Mucosa of stomach (tissue), 1 donor: ENCODE data around the gene RFNG.

Experiments used
- H3K27me3 ChIP-seq: one replicate; pipeline ENCODE4 v1.7.0; 2013; ENCODE audit warnings: mild to moderate bottlenecking, low read length; ENCODE audit not compliant: control insufficient read depth, insufficient read depth
- H3K36me3 ChIP-seq: one replicate; pipeline ENCODE4 v1.7.0; 2013; ENCODE audit warnings: low read length; ENCODE audit not compliant: control insufficient read depth, insufficient read depth
- H3K4me1 ChIP-seq: one replicate; pipeline ENCODE4 v1.7.0; 2013; ENCODE audit warnings: mild to moderate bottlenecking, low read length; ENCODE audit not compliant: control insufficient read depth, insufficient read depth
- H3K4me3 ChIP-seq: one replicate; pipeline ENCODE4 v1.7.0; 2013; ENCODE audit warnings: low read length
- H3K9ac ChIP-seq: one replicate; pipeline ENCODE4 v1.7.0; 2013; ENCODE audit warnings: mild to moderate bottlenecking, low read length, moderate library complexity
- H3K9me3 ChIP-seq: one replicate; pipeline ENCODE4 v1.7.0; 2013; ENCODE audit warnings: mild to moderate bottlenecking, low read length, moderate library complexity; ENCODE audit not compliant: control insufficient read depth
- donor health status: Pancreatic carcinoma.

Gene RFNG

DNA sequence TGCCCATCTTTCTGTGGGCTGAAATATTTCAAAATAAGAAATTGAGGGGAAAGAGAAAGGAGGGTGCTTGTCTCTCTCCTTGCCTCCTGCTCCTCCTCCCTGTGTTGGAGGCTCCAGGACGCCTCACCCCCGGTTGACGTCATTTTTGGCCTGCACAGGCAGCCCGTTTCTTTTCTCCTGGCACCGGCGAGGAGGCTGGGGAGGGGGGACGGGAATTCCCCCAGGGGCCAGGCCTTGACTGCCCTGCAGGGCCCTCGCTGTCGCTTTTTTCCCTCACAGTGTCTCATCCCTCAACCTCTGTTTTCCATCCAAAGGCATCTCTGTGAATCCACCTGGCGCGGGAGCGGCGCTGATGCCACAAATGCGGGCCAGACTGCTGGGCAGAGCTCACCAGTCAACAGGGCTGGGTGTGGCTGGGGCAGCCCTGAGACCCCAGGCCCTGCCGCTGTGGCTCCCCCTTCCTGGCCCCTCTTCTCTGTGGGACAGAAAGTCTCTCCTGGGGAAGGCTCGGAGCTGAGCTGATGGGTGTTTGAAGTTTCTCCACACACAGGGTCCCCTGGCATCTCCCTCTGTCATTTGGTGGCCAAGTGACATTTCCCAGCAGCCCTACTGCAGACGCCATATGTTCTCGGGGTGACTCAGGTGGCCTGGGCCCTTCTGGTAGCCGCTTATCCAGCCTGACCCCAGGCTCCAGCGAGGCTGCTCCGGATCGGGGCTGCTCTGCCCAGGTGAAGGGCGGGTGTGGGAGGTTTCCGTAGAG lies 45.0 kb downstream of the RFNG start:
- no peak overlapping the region for H3K9ac ChIP-seq
- no peaks in the 10 kb centered on the region for H3K27me3 ChIP-seq
- no peak overlapping the region for H3K4me3 ChIP-seq
- no peaks in the 10 kb centered on the region for H3K36me3 ChIP-seq
- no peaks in the 10 kb centered on the region for H3K9me3 ChIP-seq
- H3K4me1 ChIP-seq: peaks cover 4% of the 10 kb centered on the region

DNA sequence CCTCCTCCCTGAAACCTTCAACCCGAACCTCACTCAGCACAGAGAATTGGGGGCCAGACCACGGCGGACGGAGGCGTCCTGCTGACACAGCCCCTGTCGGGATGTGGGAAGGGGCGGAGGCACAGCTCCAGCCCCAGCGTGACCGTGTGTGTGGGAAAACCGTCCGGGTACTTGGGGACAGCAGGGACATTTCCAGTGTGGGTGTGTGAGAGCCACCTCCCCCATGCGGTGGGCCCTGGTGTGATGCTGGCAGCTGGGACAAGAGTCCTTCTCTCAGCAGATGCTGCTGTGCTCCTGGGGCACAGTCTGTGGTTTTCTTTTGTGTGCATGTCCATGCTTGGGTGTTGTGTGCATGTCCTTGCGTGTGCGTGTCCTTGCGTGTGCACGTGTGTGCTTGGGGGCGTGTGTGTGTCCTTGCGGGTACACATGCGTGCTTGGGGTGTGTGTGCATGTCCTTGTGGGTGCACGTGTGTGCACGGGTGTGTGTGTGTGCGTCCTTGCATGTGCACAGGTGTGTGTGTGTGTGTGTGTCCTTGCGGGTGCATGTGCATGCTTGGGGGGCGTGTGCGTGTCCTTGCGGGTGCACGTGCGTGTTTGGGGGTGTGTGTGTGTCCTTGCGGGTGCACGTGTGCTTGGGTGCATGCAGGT lies 45.8 kb downstream of the RFNG start:
- no peak overlapping the region for H3K9ac ChIP-seq
- H3K4me3 ChIP-seq: no peak overlapping the region
- H3K4me1 ChIP-seq: peaks cover 8% of the 10 kb centered on the region
- no peaks in the 10 kb centered on the region for H3K36me3 ChIP-seq
- no peaks in the 10 kb centered on the region for H3K27me3 ChIP-seq
- no peaks in the 10 kb centered on the region for H3K9me3 ChIP-seq

DNA sequence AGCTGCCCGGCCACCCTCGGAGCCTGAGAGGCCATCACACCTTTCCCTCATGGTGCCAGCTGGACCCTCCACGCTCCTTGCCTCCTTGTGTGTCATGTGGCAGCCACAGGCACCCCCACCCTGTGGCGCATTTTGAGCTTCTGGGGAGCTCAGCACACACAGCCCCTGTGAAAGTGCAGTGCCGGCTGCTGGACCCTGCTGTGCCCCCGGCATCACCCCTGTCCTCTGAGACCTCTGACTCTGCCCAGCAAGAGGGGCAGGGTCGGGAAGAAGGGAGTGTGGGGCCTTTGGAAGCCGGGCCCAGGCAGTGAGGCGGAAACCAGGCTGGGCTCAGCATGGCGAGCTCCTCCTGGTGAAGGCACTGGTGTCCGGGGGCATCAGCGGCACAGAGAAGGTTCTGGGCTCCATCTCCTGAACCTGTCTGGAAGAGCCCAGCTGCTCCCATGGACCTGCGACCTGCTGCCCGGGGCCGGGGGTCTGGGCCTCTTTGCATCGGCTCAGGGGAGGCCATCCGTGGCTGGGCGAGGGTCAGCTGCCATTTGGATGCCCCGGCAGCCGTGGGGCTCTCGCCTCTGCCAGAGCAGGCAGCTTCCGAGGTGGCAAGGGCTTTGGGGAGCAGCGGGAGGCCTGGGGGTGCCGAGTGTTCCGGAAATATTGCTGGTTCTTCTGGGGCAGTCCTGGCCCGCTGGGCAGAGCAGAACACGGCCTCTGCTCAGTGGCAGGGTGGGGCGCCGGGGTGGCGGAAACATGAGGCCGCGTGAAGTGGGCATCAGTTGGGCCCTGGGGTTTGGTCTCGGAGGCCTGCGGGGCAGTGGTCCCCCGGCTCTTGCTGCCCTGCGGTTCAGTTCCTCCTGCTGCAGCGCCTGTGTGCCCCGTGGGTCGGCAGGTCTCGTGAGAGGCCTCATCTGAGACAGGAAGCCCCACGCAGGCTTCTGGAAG lies 46.8 kb downstream of the RFNG start:
- H3K36me3 ChIP-seq: no peaks in the 10 kb centered on the region
- H3K27me3 ChIP-seq: no peaks in the 10 kb centered on the region
- peaks cover 15% of the 10 kb centered on the region for H3K4me1 ChIP-seq
- H3K4me3 ChIP-seq: no peak overlapping the region
- no peak overlapping the region for H3K9ac ChIP-seq
- no peaks in the 10 kb centered on the region for H3K9me3 ChIP-seq

DNA sequence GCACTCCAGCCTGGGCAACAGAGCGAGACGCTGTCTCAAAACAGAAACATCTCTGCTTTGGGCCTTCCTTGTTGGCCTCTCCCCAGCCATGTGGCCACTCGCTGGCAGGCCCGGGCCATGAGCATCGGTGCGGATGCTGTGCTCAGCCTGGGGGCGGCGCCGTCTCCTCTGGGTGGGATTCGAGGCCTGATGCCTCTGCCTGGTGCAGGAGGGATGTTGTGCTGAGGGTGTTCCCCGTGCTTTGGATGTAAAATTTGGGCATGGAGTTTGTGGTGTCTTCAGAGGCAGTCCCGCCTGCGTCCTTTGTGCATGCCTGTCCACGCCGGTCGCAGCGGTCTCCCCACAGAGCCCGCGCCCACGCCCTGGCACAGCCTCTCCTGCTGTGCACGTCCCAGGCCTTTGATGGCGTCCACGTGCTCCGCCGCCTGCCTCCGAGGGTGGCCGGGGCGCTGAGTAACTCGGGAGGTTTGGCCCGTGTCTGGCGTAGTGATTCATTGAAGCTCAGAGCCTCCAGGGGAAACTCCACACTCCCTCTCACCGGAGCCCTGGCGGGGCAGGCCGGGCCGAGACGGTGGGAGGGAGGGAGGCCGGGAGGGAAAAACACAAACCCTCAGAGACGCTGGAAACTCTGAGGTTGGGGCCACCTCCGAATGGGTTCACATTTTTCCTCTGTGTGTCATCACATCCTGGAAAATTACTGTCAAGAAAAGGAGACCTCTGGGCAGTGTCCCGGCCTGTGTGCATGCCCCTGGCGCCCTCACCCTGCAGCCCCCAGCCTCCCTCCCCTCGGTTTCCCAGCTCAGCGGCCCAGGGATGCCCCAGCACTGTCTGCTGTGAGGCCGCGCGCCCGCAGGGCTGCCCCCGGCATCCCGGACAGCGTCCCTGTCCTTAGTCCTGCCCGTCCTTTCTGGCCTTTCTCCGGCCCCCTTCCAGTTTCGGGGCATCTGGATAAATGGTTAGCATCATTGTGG lies 47.9 kb downstream of the RFNG start:
- peaks cover 17% of the 10 kb centered on the region for H3K4me1 ChIP-seq

DNA sequence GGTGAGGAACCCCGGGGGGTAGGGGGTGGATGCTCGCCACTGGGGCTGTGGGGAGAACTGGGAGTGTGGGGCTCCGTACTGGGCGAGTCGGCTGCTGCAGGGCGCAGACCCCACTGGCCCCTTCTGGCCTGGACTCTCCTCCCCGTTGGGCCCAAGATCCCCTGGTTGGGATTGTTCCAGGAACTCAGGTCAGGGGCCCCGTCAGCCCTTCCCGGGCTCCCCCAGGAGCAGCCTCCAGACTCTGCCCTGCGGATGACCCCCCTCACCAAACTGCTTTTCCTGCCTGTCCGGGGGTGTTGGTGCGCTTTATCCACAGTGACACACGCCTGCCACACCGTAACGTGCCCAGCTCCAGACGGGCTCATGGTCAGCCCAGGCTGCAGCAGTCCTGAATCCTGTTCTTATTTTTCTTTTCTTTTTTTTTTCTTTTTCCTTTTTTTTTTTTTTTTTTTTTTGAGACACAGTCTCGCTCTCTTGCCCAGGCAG lies 50.0 kb downstream of the RFNG start:
- no peaks in the 10 kb centered on the region for H3K27me3 ChIP-seq
- no peak overlapping the region for H3K4me3 ChIP-seq
- no peak overlapping the region for H3K9ac ChIP-seq

More for the DNA sequence above, 47.9 kb downstream of the RFNG start:
- H3K27me3 ChIP-seq: no peaks in the 10 kb centered on the region
- H3K4me3 ChIP-seq: no peak overlapping the region
- no peaks in the 10 kb centered on the region for H3K36me3 ChIP-seq
- H3K9me3 ChIP-seq: no peaks in the 10 kb centered on the region
- no peak overlapping the region for H3K9ac ChIP-seq

DNA sequence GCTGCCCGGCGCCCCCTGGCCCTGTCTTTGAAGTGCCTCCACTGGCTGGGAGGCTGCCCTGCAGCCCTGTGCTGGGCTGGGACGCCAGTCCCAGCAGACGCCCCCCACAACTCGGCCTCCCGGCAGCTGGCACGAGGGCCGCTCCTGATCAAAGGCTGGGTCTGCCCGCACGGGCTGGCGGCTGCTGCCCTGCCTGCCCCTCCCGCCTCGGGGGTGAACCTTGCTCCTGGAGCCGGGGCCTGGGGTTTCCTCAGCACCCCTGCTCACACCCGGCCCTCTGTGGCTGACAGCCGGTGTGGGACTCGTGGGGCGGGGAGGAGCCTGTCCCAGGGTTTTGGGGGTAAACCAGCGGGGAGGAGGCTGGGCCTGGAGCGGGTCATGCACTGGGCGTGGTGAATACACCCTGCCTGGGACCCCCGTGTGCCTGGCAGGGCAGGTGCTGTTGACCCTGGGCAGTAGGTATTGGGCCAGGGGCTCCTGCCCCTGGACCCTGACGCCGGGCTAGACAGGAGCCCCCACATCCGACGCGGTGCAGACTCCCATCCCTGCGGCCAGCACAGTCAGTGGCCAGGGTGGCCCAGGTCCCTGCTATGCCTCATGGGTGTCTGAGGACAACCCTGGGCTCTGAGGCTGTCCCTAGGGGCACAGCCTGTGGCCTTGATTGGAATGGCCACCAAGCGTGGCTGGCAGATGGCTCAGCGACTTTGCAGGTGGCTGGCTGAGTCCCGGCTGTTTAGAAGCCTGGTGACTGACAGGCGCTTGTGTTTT lies 50.6 kb downstream of the RFNG start:
- Histone ChIP-seq H3K9ac (no peak overlapping the region), H3K4me3 (no peak overlapping the region), H3K9me3 (no peaks in the 10 kb centered on the region), H3K36me3 (no peaks in the 10 kb centered on the region), H3K27me3 (no peaks in the 10 kb centered on the region), H3K4me1 (peaks cover 17% of the 10 kb centered on the region)

More for the DNA sequence above, 50.0 kb downstream of the RFNG start:
- Histone ChIP-seq H3K4me1 (peaks cover 17% of the 10 kb centered on the region), H3K36me3 (no peaks in the 10 kb centered on the region), H3K9me3 (no peaks in the 10 kb centered on the region)

DNA sequence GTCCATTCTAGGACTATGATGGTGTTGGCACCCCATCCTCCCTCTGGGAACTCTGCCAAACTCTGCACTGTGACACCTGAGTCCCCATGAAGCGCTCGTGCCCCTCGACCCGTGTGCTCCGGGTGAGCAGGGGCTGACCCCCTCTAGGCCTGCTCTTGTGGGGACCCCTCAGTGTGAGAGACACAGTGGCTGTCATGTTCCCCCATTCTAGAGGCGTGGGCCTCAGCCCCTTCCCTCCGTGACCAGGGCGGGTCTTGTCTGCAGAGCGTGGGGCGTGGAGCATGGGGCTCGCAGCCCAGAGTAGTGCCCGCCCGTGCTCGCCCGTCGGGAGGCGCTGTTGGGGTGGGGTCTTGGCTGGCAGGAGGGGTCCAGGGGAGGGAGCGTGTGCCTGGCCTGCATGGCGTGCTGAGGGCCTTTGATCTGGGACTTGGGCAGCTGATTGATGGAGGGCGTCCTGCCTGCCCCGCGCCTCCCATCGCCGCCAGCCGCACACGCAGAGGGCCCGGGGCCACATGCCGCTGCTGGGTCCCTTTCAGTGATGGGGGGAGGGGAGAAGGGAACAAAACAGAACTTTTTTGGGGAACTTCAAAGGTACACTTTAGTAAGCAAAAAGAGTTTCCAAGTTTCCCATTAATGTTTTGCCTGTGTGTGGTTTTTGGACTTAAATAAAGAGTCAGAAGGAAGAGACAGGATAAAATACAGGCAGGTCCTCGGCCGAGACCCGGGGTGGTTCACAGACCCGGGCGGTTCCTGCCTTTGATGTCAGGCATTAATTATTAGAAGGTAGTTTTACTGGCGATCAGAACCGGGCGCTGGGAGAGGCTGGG lies 51.4 kb downstream of the RFNG start:
- Histone ChIP-seq H3K9ac (no peak overlapping the region), H3K4me3 (no peak overlapping the region), H3K9me3 (no peaks in the 10 kb centered on the region), H3K36me3 (no peaks in the 10 kb centered on the region), H3K27me3 (no peaks in the 10 kb centered on the region), H3K4me1 (peaks cover 18% of the 10 kb centered on the region)

DNA sequence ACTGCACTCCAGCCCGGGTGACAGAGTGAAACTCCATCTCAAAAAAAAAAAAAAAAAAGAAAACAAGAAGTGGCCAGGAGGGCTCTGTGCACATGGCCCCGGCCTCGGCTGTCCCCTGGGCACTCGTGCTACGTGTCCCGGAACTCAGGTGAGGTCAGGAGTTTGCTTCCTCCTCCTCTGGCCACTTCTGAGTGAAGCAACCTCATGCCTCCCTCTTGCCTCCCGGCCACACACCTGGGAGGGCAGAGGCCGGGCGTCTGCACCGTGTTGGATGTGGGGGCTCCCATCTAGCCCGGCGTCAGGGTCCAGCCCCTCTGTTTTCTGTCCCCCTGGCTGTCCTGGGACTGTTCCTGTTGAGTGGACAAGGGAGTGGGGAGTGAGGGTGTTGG lies 52.0 kb downstream of the RFNG start:
- H3K4me1 ChIP-seq: peaks cover 25% of the 10 kb centered on the region
- no peak overlapping the region for H3K9ac ChIP-seq
- H3K4me3 ChIP-seq: no peak overlapping the region
- H3K9me3 ChIP-seq: no peaks in the 10 kb centered on the region
- no peaks in the 10 kb centered on the region for H3K27me3 ChIP-seq
- no peaks in the 10 kb centered on the region for H3K36me3 ChIP-seq

DNA sequence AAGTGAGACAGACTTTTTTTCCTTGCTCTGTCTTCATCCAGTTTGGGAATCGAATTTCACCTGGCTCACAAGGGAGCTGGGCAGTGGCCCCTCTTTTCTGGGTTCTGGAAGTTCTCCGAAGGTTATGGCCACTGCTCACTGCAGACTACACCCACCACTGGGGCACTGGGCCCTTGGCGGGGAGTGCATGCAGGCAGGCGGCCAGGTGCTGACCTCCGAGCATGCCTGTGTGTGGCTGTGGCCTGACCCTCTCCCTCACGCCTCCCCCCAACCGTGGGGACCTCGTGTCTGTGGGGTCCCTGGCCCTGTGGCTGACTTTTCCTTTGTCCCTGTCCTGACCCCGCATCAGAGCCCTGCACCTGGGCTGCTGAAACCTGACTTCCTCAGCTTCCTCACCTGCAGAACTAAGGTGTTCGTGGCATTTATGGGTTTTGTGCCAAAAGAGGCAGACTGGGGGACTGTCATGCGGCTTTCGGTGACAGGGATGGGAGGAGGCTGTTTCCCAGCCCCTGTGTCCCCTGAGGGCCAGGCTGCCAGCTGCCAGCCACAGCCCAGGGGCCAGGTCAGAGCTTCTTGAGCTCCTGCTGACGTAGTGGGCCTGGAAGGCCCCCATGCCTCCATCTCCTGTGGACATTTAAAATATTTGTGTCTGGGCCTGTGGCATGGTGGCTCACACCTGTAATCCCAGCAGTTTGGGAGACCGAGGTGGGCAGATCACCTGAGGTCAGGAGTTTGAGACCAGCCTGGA lies 52.7 kb downstream of the RFNG start:
- no peaks in the 10 kb centered on the region for H3K36me3 ChIP-seq
- peaks cover 32% of the 10 kb centered on the region for H3K4me1 ChIP-seq
- no peaks in the 10 kb centered on the region for H3K9me3 ChIP-seq
- no peak overlapping the region for H3K9ac ChIP-seq
- no peak overlapping the region for H3K4me3 ChIP-seq
- H3K27me3 ChIP-seq: no peaks in the 10 kb centered on the region

DNA sequence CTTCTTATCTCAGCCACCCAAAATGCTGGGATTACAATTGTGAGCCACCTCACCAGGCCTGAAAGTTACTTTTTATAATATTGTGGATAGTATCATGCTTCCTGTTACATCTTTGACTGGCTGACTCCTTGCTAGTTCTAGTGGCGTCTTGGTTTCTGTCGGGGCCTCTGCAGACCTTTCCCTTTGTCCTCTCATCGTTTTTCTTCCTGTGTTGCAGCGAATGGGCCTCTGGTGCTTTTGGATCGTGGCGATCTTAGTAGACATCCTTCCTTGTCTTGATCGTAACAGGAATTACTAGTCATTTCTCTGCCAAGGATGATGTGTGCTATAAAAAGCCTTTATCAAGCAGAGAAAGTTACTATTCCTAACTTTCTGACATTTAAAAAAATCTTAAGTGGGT lies 53.4 kb downstream of the RFNG start:
- no peaks in the 10 kb centered on the region for H3K36me3 ChIP-seq
- H3K9me3 ChIP-seq: no peaks in the 10 kb centered on the region
- H3K27me3 ChIP-seq: no peaks in the 10 kb centered on the region

More for the DNA sequence above, 53.4 kb downstream of the RFNG start:
- Histone ChIP-seq H3K9ac (no peak overlapping the region), H3K4me3 (no peak overlapping the region), H3K4me1 (peaks cover 28% of the 10 kb centered on the region)
